SU-DHL-6 (cell line): Measurements from ENCODE around the gene FOXD2.

Experiments used
- CTCF ChIP-seq: fragments of 200-600 bp; sonication (generic); IDR thresholded peaks from one replicate; pipeline ENCODE4 v1.5.1; 2017; ENCODE audit warnings: antibody characterized with exemption, mild to moderate bottlenecking, low read length, moderate library complexity; ENCODE audit not compliant: insufficient read depth, poor library complexity, severe bottlenecking
- EZH2phosphoT487 ChIP-seq: fragments of 200-600 bp; sonication (generic), shearing (Covaris generic); conservative IDR thresholded peaks from 2 replicates; pipeline ENCODE4 v1.6.1; 2018; ENCODE audit warnings: mild to moderate bottlenecking, antibody characterized with exemption, low read length, moderate library complexity, mixed read lengths

- TF ChIP-seq CTCF: no peak
- TF ChIP-seq EZH2phosphoT487: no peak
Observed at GRCh38 chr1:47423872-47424271, 14.0 kb upstream of the FOXD2 start.
